HepG2 (cell line): ENCODE results near the gene NTM. TPM values are rescaled to one million over a fixed set of nuclear protein-coding genes. Genes with fewer than 3 reads are reported as not detected.

Source experiments
- ATAC-seq: fragments of 200-7000 bp; cut with Tn5 transposase; 3 replicates; pipeline ENCODE4 v1.9.1; 2020; ENCODE audit warnings: mild to moderate bottlenecking, moderate library complexity
- BruUV-seq: library from RNA; stranded (reverse); fragments of 400-500 nt; replicated peaks from 2 replicates; lab custom pipeline; 2021; lab: Mats Ljungman, UMichigan
- CTCF ChIA-PET: fragments of 300-600 bp; formaldehyde crosslinking; extraction: SDS; loops from one replicate; lab custom pipeline; 2021; ENCODE audit warnings: low total read pairs, inconsistent platforms, low intra/inter-chr PET ratio; lab: Yijun Ruan, JAX
- POLR2A ChIA-PET: fragments of 350-600 bp; sonication (Branson Sonifier 250); formaldehyde crosslinking; loops from one replicate; lab custom pipeline; 2020; ENCODE audit warnings: antibody characterized with exemption, inconsistent platforms; lab: Yijun Ruan, JAX
- DNase-seq: peaks from one replicate; pipeline ENCODE4 v3.0.0-alpha.2; 2015; ENCODE audit warnings: low spot score
- FAIRE-seq: peaks from 3 replicates; lab custom pipeline; 2011; peaks lifted over from hg19 to GRCh38; lab: Jason Lieb, UNC
- H2AFZ ChIP-seq: one replicate; pipeline ENCODE4 v1.6.1; 2011; ENCODE audit warnings: low read length, inconsistent platforms
- H3K27ac ChIP-seq: fragments of 300-600 bp; 3 replicates; pipeline ENCODE4 v1.8.0; 2011; ENCODE audit warnings: mixed run types, mild to moderate bottlenecking, mixed read lengths, low read length, inconsistent platforms; ENCODE audit not compliant: insufficient read depth; ENCODE audit errors: extremely low read length
- H3K27me3 ChIP-seq, 2 experiments: fragments of 200-600 bp in 1 of 2; 2 replicates in 1 of 2; 3 replicates in 1 of 2; pipeline versions ENCODE4 v1.6.0 to v1.8.0; 2011; ENCODE audit warnings: low read length in 2 of 2, mild to moderate bottlenecking in 2 of 2, moderate library complexity in 2 of 2, inconsistent platforms in 1 of 2; ENCODE audit not compliant: insufficient read depth in 2 of 2, control insufficient read depth in 1 of 2
- H3K36me3 ChIP-seq, 2 experiments: fragments of 200-600 bp in 1 of 2; replicated peaks in 1 of 2; 2 replicates in 1 of 2; 3 replicates in 1 of 2; pipeline versions ENCODE4 v1.5.1 to v1.8.0; 2011; ENCODE audit warnings: low read length in 2 of 2, inconsistent platforms in 1 of 2; ENCODE audit not compliant: insufficient read depth in 2 of 2, control insufficient read depth in 1 of 2
- H3K4me1 ChIP-seq: 2 replicates; pipeline ENCODE4 v1.5.1; 2012; ENCODE audit warnings: low read length, inconsistent platforms; ENCODE audit not compliant: insufficient read depth
- H3K4me2 ChIP-seq: 2 replicates; pipeline ENCODE4 v1.6.0; 2011; ENCODE audit warnings: low read depth, low read length, inconsistent platforms
- H3K4me3 ChIP-seq, 3 experiments: fragments of 200-600 bp in 1 of 3; sonication (generic), shearing (Covaris generic) in 1 of 3; replicated peaks in 1 of 3; 2 replicates each; pipeline ENCODE4 v1.5.1; 2011 to 2016; ENCODE audit warnings: low read length in 3 of 3, inconsistent platforms in 2 of 3, low read depth in 2 of 3, mild to moderate bottlenecking in 2 of 3, control low read depth in 1 of 3, mixed read lengths in 1 of 3; ENCODE audit not compliant: insufficient read depth in 1 of 3
- H3K79me2 ChIP-seq: one replicate; pipeline ENCODE4 v1.6.1; 2011; ENCODE audit warnings: low read length, inconsistent platforms; ENCODE audit not compliant: insufficient read depth
- H3K9ac ChIP-seq: 2 replicates; pipeline ENCODE4 v1.6.0; 2011; ENCODE audit warnings: mild to moderate bottlenecking, low read depth, low read length, inconsistent platforms; ENCODE audit not compliant: insufficient read depth
- H3K9me3 ChIP-seq: 2 replicates; pipeline ENCODE4 v1.5.1; 2012; ENCODE audit warnings: mild to moderate bottlenecking, low read length
- H4K20me1 ChIP-seq: 2 replicates; pipeline ENCODE4 v1.6.0; 2011; ENCODE audit warnings: inconsistent platforms, mild to moderate bottlenecking, low read length, moderate library complexity; ENCODE audit not compliant: insufficient read depth
- CHD4 ChIP-seq: fragments of 200-600 bp; sonication (generic); IDR thresholded peaks from 2 replicates; pipeline ENCODE4 v1.7.0; 2017; ENCODE audit warnings: mild to moderate bottlenecking, low read length, borderline replicate concordance
- DR1 ChIP-seq: sonication (generic); formaldehyde crosslinking; IDR thresholded peaks from 2 replicates; pipeline ENCODE4 v1.8.0; 2021; ENCODE audit warnings: mild to moderate bottlenecking, missing genetic modification reagents, inconsistent platforms
- GATAD1 ChIP-seq: IDR thresholded peaks from 2 replicates; pipeline ENCODE4 v1.6.1; 2016; ENCODE audit warnings: missing genetic modification reagents, missing compliant biosample characterization
- NCOA2 ChIP-seq: sonication (generic); formaldehyde crosslinking; IDR thresholded peaks from 2 replicates; pipeline ENCODE4 v1.8.0; 2022; ENCODE audit warnings: inconsistent platforms
- POLR2AphosphoS5 ChIP-seq: IDR thresholded peaks from 2 replicates; pipeline ENCODE4 v1.6.1; 2012; ENCODE audit warnings: low read depth, low read length
- WGBS: methylation state at CpG from one replicate; pipeline ENCODE4 v1.1.6; 2017; ENCODE audit warnings: low lambda C conversion rate; 5-methylcytosine and 5-hydroxymethylcytosine counted together
- in situ Hi-C: cut with HindIII; loops from 2 replicates; pipeline ENCODE4 v1.10.0; 2017; ENCODE audit warnings: low pct_unique_long_range_greater_than_20kb; ENCODE audit not compliant: extremely low pct_ligation_motif_present
- intact Hi-C: fragments of 100-400 bp; cut with micrococcal nuclease; formaldehyde crosslinking; loops from one replicate; pipeline ENCODE4 v1.10.0; 2022; ENCODE audit not compliant: unreplicated experiment
- polyA plus RNA-seq, 8 experiments: library from polyadenylated mRNA; depleted of rRNA in 3 of 8; stranded (reverse) in 7 of 8; unstranded in 1 of 8; fragments of >200 nt; fragmentation: Illumina TruSeq in 4 of 8; extraction: Trizol in 4 of 8; gene quantifications; 2 replicates each; pipeline versions ENCODE4 v1.2.1 to v1.2.3, GENCODE V29; 2011 to 2016; ENCODE audit warnings: low read depth in 4 of 8, missing spikeins in 1 of 8, mixed read lengths in 1 of 8; ENCODE audit not compliant: insufficient read depth in 1 of 8
- total RNA-seq, 5 experiments: library from RNA; depleted of rRNA; stranded (reverse); fragments of >200 nt; fragmentation: Illumina TruSeq; extraction: Trizol; gene quantifications; 2 replicates each; pipeline ENCODE4 v1.2.3, GENCODE V29; 2016; ENCODE audit warnings: low read depth in 1 of 5
- TF ChIP-seq, protein P1 (sequence below): IDR thresholded peaks from 2 replicates; pipeline ENCODE4 v1.6.1; 2016; ENCODE audit warnings: mild to moderate bottlenecking
- TF ChIP-seq, protein P2 (sequence below): IDR thresholded peaks from 2 replicates; pipeline ENCODE4 v1.6.1; 2018; ENCODE audit warnings: missing genetic modification reagents, mild to moderate bottlenecking, missing compliant biosample characterization

NTM gene
- total and polyA plus RNA-seq, 2 of the 13 experiments (the other 11 are each of a cell fraction or from before 2014, with no cell fraction given) = not detected

DNA sequence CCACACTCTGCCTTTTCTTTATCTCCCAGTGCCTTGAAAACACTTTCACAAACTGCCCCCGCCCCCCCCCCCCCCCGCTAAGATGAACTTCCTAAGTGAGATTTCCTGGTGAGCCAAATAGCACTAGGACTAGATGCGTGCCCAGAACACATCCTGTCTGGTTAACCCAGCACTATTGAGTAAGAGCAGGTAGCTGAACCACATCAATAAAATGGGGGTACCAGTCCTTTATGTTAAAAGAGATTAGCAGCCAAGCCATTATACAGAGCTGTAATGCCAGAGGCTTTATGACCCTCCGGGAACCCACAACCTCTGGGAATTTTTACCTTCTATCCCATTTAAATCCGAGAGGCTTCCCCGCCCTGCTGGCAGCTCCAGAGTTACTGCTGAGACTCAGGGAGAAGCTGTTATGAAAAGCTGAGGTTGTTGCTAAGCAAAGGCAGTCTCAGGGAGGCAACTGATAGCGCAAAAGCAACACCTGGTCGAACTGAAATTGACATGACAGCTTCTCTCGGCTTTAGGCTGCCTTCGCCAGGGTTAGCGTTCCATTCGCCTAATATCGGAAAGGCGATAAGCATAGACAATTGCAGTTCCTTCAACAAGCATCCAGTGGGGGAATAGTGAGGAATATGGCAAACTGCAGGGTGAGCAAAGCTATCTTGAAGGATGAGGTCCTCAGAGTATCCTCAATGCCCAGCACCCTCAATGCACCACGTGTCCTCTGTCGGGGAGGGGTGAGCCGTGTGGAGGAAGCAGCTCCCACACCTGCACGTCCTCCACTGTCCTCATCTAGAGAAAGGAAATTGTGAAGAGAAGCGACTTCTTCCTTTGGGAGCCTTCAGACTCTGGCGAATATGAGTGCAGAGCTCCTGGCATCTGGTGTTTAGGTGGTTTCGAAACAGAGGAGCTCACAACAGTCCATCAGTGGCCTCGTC is 977.0 kb downstream of the NTM start (continued):
- TF ChIP-seq, protein P1, sequence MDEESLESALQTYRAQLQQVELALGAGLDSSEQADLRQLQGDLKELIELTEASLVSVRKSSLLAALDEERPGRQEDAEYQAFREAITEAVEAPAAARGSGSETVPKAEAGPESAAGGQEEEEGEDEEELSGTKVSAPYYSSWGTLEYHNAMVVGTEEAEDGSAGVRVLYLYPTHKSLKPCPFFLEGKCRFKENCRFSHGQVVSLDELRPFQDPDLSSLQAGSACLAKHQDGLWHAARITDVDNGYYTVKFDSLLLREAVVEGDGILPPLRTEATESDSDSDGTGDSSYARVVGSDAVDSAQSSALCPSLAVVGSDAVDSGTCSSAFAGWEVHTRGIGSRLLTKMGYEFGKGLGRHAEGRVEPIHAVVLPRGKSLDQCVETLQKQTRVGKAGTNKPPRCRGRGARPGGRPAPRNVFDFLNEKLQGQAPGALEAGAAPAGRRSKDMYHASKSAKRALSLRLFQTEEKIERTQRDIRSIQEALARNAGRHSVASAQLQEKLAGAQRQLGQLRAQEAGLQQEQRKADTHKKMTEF = no peak

DNA sequence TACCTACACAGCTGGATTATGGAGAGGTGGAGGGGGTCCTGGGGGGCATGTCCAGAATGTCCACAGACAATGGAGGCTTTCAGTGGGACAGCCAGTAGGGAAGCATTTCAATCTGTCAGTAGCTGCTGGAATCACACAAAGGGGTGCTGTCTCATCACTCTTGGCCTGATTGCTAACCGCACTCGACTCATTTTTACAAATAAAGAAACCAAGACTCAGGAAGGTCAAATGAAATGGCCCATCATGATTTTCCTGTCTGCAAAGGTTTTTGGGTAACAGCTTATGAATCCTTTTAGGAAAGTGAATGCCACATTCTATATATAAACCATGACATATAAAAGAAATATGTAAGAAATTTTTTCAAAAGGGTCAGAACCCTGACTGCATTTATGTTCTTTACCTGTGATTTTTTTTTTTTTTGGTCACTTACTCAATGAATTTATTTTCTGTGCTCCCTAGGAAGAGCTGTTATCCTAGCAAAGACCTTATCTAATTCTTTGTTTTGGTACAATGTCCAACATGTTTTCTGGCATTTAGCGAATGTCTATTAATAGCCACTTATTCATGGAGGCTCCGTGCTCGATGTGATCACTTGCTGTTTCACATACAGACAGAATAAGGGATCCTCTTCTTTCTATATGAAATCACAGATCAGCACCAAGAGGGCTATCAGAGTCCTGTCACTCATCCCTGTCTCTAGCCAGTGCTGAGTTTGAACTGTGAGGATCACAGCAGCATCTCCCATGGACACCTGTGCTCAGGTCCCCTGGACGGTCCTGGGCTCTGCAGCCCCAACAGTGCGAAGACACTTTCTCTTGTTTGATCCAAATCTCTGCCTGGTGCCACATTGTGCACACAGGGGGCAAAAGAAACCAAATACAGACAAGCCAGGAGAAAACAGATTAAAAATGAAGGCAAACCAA is 979.7 kb downstream of the NTM start:
- no peak for DNase-seq
- Histone ChIP-seq H3K4me2 (no peak overlapping the region), H3K4me1 (no peaks in the 10 kb centered on the region), H3K27me3 (0 out of 5 replicates have a peak, but pooled peaks cover 0 to 2% of the 10 kb centered on the region in 2 experiments), H3K27ac (no peak overlapping the region), H3K79me2 (no peaks in the 10 kb centered on the region), H3K9me3 (no peaks in the 10 kb centered on the region), H3K36me3 (no peaks in the 10 kb centered on the region), H2AFZ (no peak overlapping the region), H4K20me1 (no peaks in the 10 kb centered on the region), H3K4me3 (no peak overlapping the region), H3K9ac (no peak overlapping the region)
- CTCF ChIA-PET = no interaction called here
- 24% methylated on average over 7 of the region's 7 CpGs for WGBS
- no peak for ATAC-seq
- TF ChIP-seq CHD4 = no peak
- no peak for TF ChIP-seq NCOA2
- no peak for TF ChIP-seq POLR2AphosphoS5
- TF ChIP-seq, protein P2, sequence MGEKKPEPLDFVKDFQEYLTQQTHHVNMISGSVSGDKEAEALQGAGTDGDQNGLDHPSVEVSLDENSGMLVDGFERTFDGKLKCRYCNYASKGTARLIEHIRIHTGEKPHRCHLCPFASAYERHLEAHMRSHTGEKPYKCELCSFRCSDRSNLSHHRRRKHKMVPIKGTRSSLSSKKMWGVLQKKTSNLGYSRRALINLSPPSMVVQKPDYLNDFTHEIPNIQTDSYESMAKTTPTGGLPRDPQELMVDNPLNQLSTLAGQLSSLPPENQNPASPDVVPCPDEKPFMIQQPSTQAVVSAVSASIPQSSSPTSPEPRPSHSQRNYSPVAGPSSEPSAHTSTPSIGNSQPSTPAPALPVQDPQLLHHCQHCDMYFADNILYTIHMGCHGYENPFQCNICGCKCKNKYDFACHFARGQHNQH = no peak
- TF ChIP-seq DR1 (CRISPR knock-in tag) = no peak
- TF ChIP-seq GATAD1 (CRISPR knock-in tag) = no peak
- in situ Hi-C loops (no loop called here), intact Hi-C loops (no loop called here)
- FAIRE-seq = no peak
- POLR2A ChIA-PET = no interaction called here
- BruUV-seq = no TSS peak
